ENCODE data around the gene TACC3. TPM values are rescaled to one million over a fixed set of nuclear protein-coding genes. Genes with fewer than 3 reads are reported as not detected.

TACC3 gene
- polyA plus RNA-seq, 1 of the 3 experiments (the other 2 are of a cell fraction): 49.5 TPM

GRCh38 chr4:1759818-1760223, 38.5 kb downstream of the TACC3 start:
- Histone ChIP-seq H3K27ac (ENCODE audit: low read depth in 2 of 2, low read length in 1 of 2) (no peak overlapping the region), H3K9ac (no peak overlapping the region), H3K79me2 (ENCODE audit: insufficient read depth) (no peaks in the 10 kb centered on the region), H3F3A (replicated peaks; ENCODE audit: insufficient read depth) (no peaks in the 10 kb centered on the region), H3K4me1 (ENCODE audit: control insufficient read depth in 1 of 2, insufficient read depth in 2 of 2, low read depth in 1 of 2, low read length in 1 of 2) (peaks cover 0 to 16% of the 10 kb centered on the region in 2 experiments; a peak in 1 of 4 replicates), H2AFZ (ENCODE audit: low read depth) (no peak overlapping the region), H3K27me3 (ENCODE audit: insufficient read depth) (no peaks in the 10 kb centered on the region), H3K4me3 (ENCODE audit: low read depth in 2 of 2, low read length in 1 of 2) (no peak overlapping the region), H3K9me2 (no peaks in the 10 kb centered on the region), H3K4me2 (no peak overlapping the region), H4K20me1 (ENCODE audit: insufficient read depth) (no peaks in the 10 kb centered on the region), H3K9me3 (no peaks in the 10 kb centered on the region), H3K36me3 (replicated peaks in 1 of 2; ENCODE audit: control insufficient read depth in 1 of 2, insufficient read depth in 2 of 2, low read length in 1 of 2) (no peaks in the 10 kb centered on the region)
- POLR2A ChIA-PET: no interaction called here
- TF ChIP-seq EP300 (IDR thresholded peaks at IDR 0.05; ENCODE audit: borderline replicate concordance in 1 of 2, low read depth in 1 of 2, low read length in 1 of 2) (no peak), SIN3A (IDR thresholded peaks at IDR 0.05; ENCODE audit: borderline replicate concordance, low read depth, low read length) (no peak), FOXJ3 (CRISPR knock-in tag; IDR thresholded peaks at IDR 0.05) (no peak), FOSL2 (IDR thresholded peaks at IDR 0.05; ENCODE audit: borderline replicate concordance, low read depth) (no peak), NRF1 (IDR thresholded peaks at IDR 0.05; ENCODE audit: low read depth, low read length) (no peak), RAD21 (IDR thresholded peaks at IDR 0.05; ENCODE audit: low read length) (no peak), USF1 (IDR thresholded peaks at IDR 0.05; ENCODE audit: borderline replicate concordance, low read depth) (no peak), POLR2AphosphoS5 (IDR thresholded peaks at IDR 0.05; ENCODE audit: low read depth, low read length) (no peak), MAX (IDR thresholded peaks at IDR 0.05; ENCODE audit: low read depth) (no peak), YY1 (IDR thresholded peaks at IDR 0.05; ENCODE audit: low read depth) (no peak), ELF1 (IDR thresholded peaks at IDR 0.05) (no peak), GATA2 (CRISPR knock-in tag; IDR thresholded peaks at IDR 0.05) (no peak), TCF12 (IDR thresholded peaks at IDR 0.05) (no peak)
- TF ChIP-seq, protein P1, sequence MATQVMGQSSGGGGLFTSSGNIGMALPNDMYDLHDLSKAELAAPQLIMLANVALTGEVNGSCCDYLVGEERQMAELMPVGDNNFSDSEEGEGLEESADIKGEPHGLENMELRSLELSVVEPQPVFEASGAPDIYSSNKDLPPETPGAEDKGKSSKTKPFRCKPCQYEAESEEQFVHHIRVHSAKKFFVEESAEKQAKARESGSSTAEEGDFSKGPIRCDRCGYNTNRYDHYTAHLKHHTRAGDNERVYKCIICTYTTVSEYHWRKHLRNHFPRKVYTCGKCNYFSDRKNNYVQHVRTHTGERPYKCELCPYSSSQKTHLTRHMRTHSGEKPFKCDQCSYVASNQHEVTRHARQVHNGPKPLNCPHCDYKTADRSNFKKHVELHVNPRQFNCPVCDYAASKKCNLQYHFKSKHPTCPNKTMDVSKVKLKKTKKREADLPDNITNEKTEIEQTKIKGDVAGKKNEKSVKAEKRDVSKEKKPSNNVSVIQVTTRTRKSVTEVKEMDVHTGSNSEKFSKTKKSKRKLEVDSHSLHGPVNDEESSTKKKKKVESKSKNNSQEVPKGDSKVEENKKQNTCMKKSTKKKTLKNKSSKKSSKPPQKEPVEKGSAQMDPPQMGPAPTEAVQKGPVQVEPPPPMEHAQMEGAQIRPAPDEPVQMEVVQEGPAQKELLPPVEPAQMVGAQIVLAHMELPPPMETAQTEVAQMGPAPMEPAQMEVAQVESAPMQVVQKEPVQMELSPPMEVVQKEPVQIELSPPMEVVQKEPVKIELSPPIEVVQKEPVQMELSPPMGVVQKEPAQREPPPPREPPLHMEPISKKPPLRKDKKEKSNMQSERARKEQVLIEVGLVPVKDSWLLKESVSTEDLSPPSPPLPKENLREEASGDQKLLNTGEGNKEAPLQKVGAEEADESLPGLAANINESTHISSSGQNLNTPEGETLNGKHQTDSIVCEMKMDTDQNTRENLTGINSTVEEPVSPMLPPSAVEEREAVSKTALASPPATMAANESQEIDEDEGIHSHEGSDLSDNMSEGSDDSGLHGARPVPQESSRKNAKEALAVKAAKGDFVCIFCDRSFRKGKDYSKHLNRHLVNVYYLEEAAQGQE (IDR thresholded peaks at IDR 0.05; ENCODE audit: low read depth, low read length): no peak
- 91% methylated on average over 6 of the region's 13 CpGs for WGBS (ENCODE audit: low lambda C conversion rate)
- DNase-seq: no peak
- CTCF ChIA-PET: interaction anchor here (0.6 to 12.0 kb wide), 3 partner anchors 12 to 83 kb away, joined by 3 to 88 read pairs (median 12); no protein-coding TSS in a partner anchor

Data from SK-N-SH (cell line).